Peyer's patch (tissue), 4 donors: ENCODE measurements around the gene CDK9. TPM values are rescaled to one million over a fixed set of nuclear protein-coding genes. Genes with fewer than 3 reads are reported as not detected.

Experiments
- DNase-seq, 3 donors: peaks; one replicate each; pipeline ENCODE4 v3.0.0-alpha.2; 2017 to 2019
- H3K27ac ChIP-seq, 4 donors: fragments of 200-600 bp; sonication (generic); one replicate each; pipeline ENCODE4 v1.5.1; 2016 to 2019
- H3K27me3 ChIP-seq, 2 donors: fragments of 200-600 bp; sonication (generic); one replicate each; pipeline ENCODE4 v1.5.1; 2019
- H3K36me3 ChIP-seq, 3 donors: fragments of 200-600 bp; sonication (generic); one replicate each; pipeline ENCODE4 v1.5.1; 2016 to 2019
- H3K4me1 ChIP-seq, 4 donors: fragments of 200-600 bp; sonication (generic); one replicate each; pipeline ENCODE4 v1.5.1; 2016 to 2019
- H3K4me3 ChIP-seq, 4 donors: fragments of 200-600 bp; sonication (generic); 1 replicate in 3 of 4; 2 replicates in 1 of 4; pipeline ENCODE4 v1.5.1; 2016 to 2019; ENCODE audit warnings: mild to moderate bottlenecking in 1 of 4
- H3K9me3 ChIP-seq, 4 donors: fragments of 200-600 bp; sonication (generic); one replicate each; pipeline ENCODE4 v1.5.1; 2016 to 2019; ENCODE audit warnings: mild to moderate bottlenecking in 1 of 4
- CTCF ChIP-seq, 6 experiments: fragments of 450-650 bp in 4 of 6; fragments of 200-600 bp in 2 of 6; sonication (generic) in 1 of 6; IDR thresholded peaks; one replicate each; pipeline ENCODE4 v1.5.1; 2017 to 2019; ENCODE audit warnings: antibody characterized with exemption in 6 of 6, mild to moderate bottlenecking in 3 of 6, moderate library complexity in 1 of 6
- POLR2A ChIP-seq, 2 donors: fragments of 450-650 bp; IDR thresholded peaks; one replicate each; pipeline ENCODE4 v1.5.1; 2017; ENCODE audit warnings: antibody characterized with exemption in 2 of 2, mild to moderate bottlenecking in 2 of 2, moderate library complexity in 2 of 2
- total RNA-seq, 4 donors: library from RNA; depleted of rRNA; stranded (reverse); fragments of >200 nt; gene quantifications; one replicate each; pipeline ENCODE4 v1.1.0, GENCODE V29; 2016

CDK9 gene
- total RNA-seq, 4 donors from 2014 or later = 53.6 to 116 (median 83.9) TPM

- Histone ChIP-seq H3K27me3 (no peaks in the 10 kb centered on the region), H3K27ac (no peak overlapping the region), H3K36me3 (peaks cover 0 to 58% (median 0%) of the 10 kb centered on the region in 3 donors), H3K4me3 (no peak overlapping the region), H3K9me3 (no peaks in the 10 kb centered on the region), H3K4me1 (no peaks in the 10 kb centered on the region)
- no peak for TF ChIP-seq POLR2A (IDR thresholded peaks at IDR 0.05)
- TF ChIP-seq CTCF (IDR thresholded peaks at IDR 0.05) = no peak
- no peak for DNase-seq
These were observed 32.7 kb downstream of the CDK9 start for GRCh38 chr9:127818574-127818973.

- Histone ChIP-seq H3K4me1 (peaks cover 0 to 8% (median 0%) of the 10 kb centered on the region in 4 donors), H3K9me3 (no peaks in the 10 kb centered on the region), H3K4me3 (no peak overlapping the region), H3K36me3 (peaks cover 0 to 22% (median 0%) of the 10 kb centered on the region in 3 donors), H3K27ac (no peak overlapping the region), H3K27me3 (no peaks in the 10 kb centered on the region)
- TF ChIP-seq POLR2A (IDR thresholded peaks at IDR 0.05) = no peak
- no peak for TF ChIP-seq CTCF (IDR thresholded peaks at IDR 0.05)
- no peak for DNase-seq
These were observed 36.3 kb downstream of the CDK9 start for GRCh38 chr9:127822108-127822507.

- Histone ChIP-seq H3K9me3 (no peaks in the 10 kb centered on the region), H3K27ac (peak overlapping the region in 2 of 4 donors; percentile 10 to 19), H3K27me3 (no peaks in the 10 kb centered on the region), H3K36me3 (no peaks in the 10 kb centered on the region), H3K4me3 (no peak overlapping the region), H3K4me1 (peaks cover 0 to 22% (median 0%) of the 10 kb centered on the region in 4 donors)
- TF ChIP-seq POLR2A (IDR thresholded peaks at IDR 0.05) = no peak
- peak in 5 of 6 experiments; percentile 4 to 47 (median 43) for TF ChIP-seq CTCF (IDR thresholded peaks at IDR 0.05)
- peak; percentile 35 to 71 (median 70) for DNase-seq
These were observed 39.7 kb downstream of the CDK9 start for GRCh38 chr9:127825319-127826051.

- Histone ChIP-seq H3K27ac (peak overlapping the region in 2 of 4 donors; percentile 10 to 25), H3K36me3 (no peaks in the 10 kb centered on the region), H3K4me3 (no peak overlapping the region), H3K9me3 (no peaks in the 10 kb centered on the region), H3K4me1 (peaks cover 0 to 22% (median 0%) of the 10 kb centered on the region in 4 donors), H3K27me3 (no peaks in the 10 kb centered on the region)
- TF ChIP-seq CTCF (IDR thresholded peaks at IDR 0.05) = no peak
- no peak for TF ChIP-seq POLR2A (IDR thresholded peaks at IDR 0.05)
- DNase-seq = no peak
These were observed 40.5 kb downstream of the CDK9 start for GRCh38 chr9:127826253-127826913.

GRCh38 chr9:127828262-127829031 is 42.6 kb downstream of the CDK9 start:
- H3K9me3 ChIP-seq = no peaks in the 10 kb centered on the region
- DNase-seq = peak; percentile 39 to 86 (median 80)
- no peaks in the 10 kb centered on the region for H3K27me3 ChIP-seq
- peak overlapping the region; percentile 62 to 86 (median 79) for H3K27ac ChIP-seq
- no peaks in the 10 kb centered on the region for H3K36me3 ChIP-seq
- peaks cover 0 to 27% (median 0%) of the 10 kb centered on the region in 4 donors for H3K4me1 ChIP-seq
- TF ChIP-seq CTCF (IDR thresholded peaks at IDR 0.05) = no peak
- TF ChIP-seq POLR2A (IDR thresholded peaks at IDR 0.05) = peak in 1 of 2 donors; percentile 42
- H3K4me3 ChIP-seq = peak overlapping the region in 2 of 4 donors; percentile 23 to 39
